ENCODE results near the gene CAPN9. TPM values are rescaled to one million over a fixed set of nuclear protein-coding genes. Genes with fewer than 3 reads are reported as not detected.
A peak's percentile ranks its signal among the peaks of the same experiment; 100 is the strongest.

Gene CAPN9
- polyA plus RNA-seq, 3 donors = 0.98 to 1.3 (median 1.2) TPM

GRCh38 chr1:230737622-230738262 lies 9.4 kb upstream of the CAPN9 start:
- no peak for DNase-seq (ENCODE audit: extremely low read depth in 1 of 11, low read depth in 9 of 11, low spot score in 4 of 11)

GRCh38 chr1:230739564-230740290 lies 7.5 kb upstream of the CAPN9 start:
- DNase-seq (ENCODE audit: extremely low read depth in 1 of 11, low read depth in 9 of 11, low spot score in 4 of 11) = no peak

GRCh38 chr1:230743899-230744298 lies 3.3 kb upstream of the CAPN9 start:
- no peak for DNase-seq (ENCODE audit: extremely low read depth in 1 of 11, low read depth in 9 of 11, low spot score in 4 of 11)

GRCh38 chr1:230744382-230744781 lies 2.8 kb upstream of the CAPN9 start:
- no peak for DNase-seq (ENCODE audit: extremely low read depth in 1 of 11, low read depth in 9 of 11, low spot score in 4 of 11)

GRCh38 chr1:230745071-230745470 lies 2.1 kb upstream of the CAPN9 start:
- no peak for DNase-seq (ENCODE audit: extremely low read depth in 1 of 11, low read depth in 9 of 11, low spot score in 4 of 11)

GRCh38 chr1:230746617-230747016 lies 571 bp upstream of the CAPN9 start:
- no peak for DNase-seq (ENCODE audit: extremely low read depth in 1 of 11, low read depth in 9 of 11, low spot score in 4 of 11)

- no peak for DNase-seq (ENCODE audit: extremely low read depth in 1 of 11, low read depth in 9 of 11, low spot score in 4 of 11)
Measured at GRCh38 chr1:230747890-230748800, 957 bp downstream of the CAPN9 start.

GRCh38 chr1:230749150-230749549 lies 2.0 kb downstream of the CAPN9 start:
- no peak for DNase-seq (ENCODE audit: extremely low read depth in 1 of 11, low read depth in 9 of 11, low spot score in 4 of 11)

GRCh38 chr1:230749635-230750034 lies 2.4 kb downstream of the CAPN9 start:
- no peak for DNase-seq (ENCODE audit: extremely low read depth in 1 of 11, low read depth in 9 of 11, low spot score in 4 of 11)

- no peak for DNase-seq (ENCODE audit: extremely low read depth in 1 of 11, low read depth in 9 of 11, low spot score in 4 of 11)
Measured at GRCh38 chr1:230750576-230750975, 3.4 kb downstream of the CAPN9 start.

GRCh38 chr1:230750986-230751625 lies 3.9 kb downstream of the CAPN9 start:
- no peak for DNase-seq (ENCODE audit: extremely low read depth in 1 of 11, low read depth in 9 of 11, low spot score in 4 of 11)

GRCh38 chr1:230752407-230752806 lies 5.2 kb downstream of the CAPN9 start:
- DNase-seq (ENCODE audit: extremely low read depth in 1 of 11, low read depth in 9 of 11, low spot score in 4 of 11) = peak in 1 of 11 donors; percentile 67

GRCh38 chr1:230753191-230753585 lies 6.0 kb downstream of the CAPN9 start:
- DNase-seq (ENCODE audit: extremely low read depth in 1 of 11, low read depth in 9 of 11, low spot score in 4 of 11) = no peak

- no peak for DNase-seq (ENCODE audit: extremely low read depth in 1 of 11, low read depth in 9 of 11, low spot score in 4 of 11)
Measured at GRCh38 chr1:230753586-230754251, 6.5 kb downstream of the CAPN9 start.

- no peak for DNase-seq (ENCODE audit: extremely low read depth in 1 of 11, low read depth in 9 of 11, low spot score in 4 of 11)
Measured at GRCh38 chr1:230754796-230755195, 7.6 kb downstream of the CAPN9 start.

- DNase-seq (ENCODE audit: extremely low read depth in 1 of 11, low read depth in 9 of 11, low spot score in 4 of 11) = no peak
Measured at GRCh38 chr1:230757856-230758708, 10.9 kb downstream of the CAPN9 start.

- peak in 6 of 11 donors; percentile 63 to 83 (median 74) for DNase-seq (ENCODE audit: extremely low read depth in 1 of 11, low read depth in 9 of 11, low spot score in 4 of 11)
Measured at GRCh38 chr1:230758709-230759368, 11.7 kb downstream of the CAPN9 start.

All from renal cortex interstitium (tissue), 11 donors.